Stimulated activated CD8-positive, alpha-beta memory T cell treated with anti-CD3 and anti-CD28 coated beads, Interleukin-4, amount 100 ng/mL, for 48 hours (primary cell): ENCODE results near the gene AKAP6.
"Not testable (repeated sequence)": the region's sequence is repeated elsewhere in the genome, so short reads cannot be mapped to it uniquely, and the experiment has no call there.

Experiments used
- DNase-seq: peaks from one replicate; pipeline ENCODE4 v3.0.0-alpha.2; 2020

Gene AKAP6

DNA sequence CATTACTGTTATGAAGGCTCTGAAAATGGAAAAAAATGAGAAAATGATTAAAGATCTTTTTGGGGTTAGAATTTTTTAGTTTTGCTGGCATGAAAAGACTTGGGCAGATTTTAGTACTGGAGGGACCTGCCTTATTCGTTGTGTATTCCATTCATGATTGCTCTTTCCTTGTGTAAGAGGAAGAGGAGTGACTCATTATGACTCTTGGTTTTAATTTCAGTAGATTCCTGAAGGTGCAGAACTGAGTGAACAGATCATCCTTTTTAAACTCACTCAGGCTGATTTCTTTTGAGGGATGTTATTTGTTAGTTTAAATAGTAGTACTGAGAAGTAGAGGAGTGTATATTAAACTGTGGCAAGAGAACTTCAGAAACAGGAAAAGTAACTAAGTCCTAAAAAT, 41.6 kb downstream of the AKAP6 start:
- no peak for DNase-seq

DNA sequence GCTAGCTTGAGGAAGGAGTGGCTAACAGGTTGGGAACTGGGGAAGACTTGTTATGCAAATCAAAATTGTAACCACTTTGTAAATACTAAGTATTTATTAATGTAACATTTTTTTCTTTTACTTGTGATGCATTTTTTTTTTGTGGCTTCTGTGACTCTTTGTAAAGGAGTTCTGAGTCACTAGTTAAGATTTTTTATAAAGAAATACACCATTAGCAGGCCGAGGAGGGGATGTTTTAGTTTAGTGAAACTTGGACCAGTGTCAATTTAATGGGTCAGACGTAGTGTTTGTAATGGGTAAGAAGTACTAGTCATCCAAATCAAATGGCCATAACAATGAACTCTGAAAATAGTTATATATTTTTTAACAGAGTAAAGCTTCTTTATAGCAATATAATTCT, 43.1 kb downstream of the AKAP6 start:
- no peak for DNase-seq

DNA sequence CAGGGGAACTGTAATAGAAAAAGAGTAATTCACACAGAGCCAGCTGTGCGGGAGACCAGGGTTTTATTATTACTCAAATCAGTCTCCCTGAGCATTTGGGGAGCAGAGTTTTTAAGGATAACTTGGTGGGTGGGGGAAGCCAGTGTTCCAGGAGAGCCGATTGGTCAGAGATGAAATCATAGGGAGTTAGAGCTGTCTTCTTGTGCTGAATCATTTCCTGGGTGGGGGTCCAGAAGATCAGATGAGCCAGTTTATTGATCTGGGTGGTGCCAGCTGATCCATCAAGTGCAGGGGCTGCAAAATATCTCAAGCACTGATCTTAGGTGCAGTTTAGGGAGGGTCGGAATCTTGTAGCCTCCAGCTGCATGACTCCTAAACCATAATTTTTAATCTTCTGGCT, 44.1 kb downstream of the AKAP6 start:
- DNase-seq: not testable (repeated sequence)

DNA sequence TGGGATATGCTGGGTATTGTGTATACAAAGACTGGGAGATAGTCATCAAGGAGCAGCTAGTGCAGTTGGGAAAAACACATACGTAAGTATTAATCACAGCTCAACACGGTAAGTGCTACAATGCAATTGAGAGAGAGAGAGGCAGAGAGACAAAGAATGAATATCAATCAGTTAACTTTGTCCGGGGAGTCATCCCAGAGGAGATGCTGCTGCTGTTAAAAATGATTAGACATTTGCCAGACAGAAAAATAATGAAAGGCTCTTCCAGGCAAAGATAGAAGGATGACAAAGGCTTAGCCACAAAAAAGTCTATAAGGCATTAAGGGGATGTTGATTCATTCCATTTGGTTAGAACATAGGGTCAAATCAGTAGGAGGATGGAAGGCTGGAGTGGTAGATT, 45.1 kb downstream of the AKAP6 start:
- no peak for DNase-seq

DNA sequence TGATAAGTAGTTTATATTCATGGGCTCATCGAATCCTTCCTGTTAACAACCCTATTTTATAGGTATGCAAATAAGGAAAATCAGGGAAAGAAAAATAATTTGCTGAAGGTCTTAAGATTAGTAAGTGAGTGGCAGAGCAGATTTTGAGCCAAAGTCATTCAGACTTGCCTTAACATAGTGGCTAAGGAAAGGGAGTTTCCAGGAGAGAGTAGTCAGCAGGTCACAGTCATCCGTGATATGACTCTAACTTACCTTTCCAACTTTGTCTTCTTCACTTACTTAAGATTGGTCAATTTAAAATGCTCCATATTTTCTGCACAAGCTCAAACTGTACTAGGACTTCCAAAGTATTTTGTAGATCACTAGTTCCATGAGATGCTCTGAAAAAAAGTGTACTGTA, 46.6 kb downstream of the AKAP6 start:
- no peak for DNase-seq

DNA sequence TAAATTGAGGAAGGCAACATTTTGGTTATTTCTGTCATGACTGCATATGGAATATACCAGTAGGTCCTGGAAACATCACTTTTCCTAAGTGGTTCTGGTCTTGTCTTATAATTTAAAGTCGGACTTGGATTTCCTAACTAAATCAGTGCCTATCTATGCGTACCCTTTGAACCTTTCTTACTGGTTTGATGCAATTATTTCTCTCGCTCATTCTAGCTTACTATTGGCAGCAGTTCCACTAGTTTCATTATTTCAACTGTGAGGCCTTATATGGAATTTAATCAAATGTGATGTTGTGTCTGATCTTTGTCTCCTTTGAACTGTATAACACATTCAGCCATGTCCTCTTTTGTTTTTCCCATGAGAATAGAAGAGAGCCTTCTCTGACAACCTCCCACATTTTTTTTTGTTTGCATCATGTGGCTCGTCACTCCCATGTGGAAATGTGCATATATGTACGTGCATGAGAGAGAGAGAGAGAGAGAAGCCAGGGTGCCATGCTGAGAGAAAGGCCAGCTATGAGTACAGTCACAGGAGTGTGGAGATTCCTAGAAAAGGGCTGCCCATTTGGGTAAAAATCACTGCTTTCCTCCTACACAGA, 48.0 kb downstream of the AKAP6 start:
- DNase-seq: no peak

DNA sequence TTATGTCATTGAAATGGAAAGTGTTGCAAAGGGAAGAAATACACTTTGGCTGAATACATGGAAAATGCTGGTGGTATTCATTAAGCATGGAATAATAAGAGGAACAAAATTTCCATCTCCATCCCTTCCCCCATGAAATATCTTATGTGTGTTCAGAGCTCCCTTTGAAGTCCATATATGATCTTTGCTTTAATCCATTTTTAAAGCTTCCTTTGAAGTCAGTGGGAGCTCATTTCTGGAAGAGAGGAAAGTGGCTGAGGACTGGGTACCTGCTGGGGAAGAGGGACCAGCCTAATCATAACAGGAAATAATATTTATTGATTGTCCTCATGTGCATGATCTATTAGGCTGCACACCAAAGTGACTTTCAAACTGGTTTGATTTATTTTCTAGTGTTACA, 49.2 kb downstream of the AKAP6 start:
- no peak for DNase-seq

DNA sequence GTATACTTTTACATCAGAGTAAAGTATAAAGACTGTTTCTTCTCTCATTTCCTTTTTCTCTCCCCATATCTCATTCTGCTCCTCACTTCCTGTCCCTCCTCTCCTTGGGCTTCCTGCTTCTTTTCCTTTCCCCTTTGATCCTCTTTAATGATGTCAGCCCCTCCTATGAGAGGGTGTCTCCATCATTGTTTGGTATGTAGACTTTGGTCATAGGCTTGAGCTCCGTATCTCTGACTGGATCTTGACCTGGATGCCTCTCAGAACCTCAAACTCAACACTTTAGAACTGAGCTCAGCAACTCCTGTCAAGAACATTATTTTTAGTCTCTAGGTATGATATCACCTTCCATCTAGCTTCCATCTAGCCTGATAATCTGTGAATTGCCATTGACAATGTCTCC, 50.3 kb downstream of the AKAP6 start:
- DNase-seq: no peak

DNA sequence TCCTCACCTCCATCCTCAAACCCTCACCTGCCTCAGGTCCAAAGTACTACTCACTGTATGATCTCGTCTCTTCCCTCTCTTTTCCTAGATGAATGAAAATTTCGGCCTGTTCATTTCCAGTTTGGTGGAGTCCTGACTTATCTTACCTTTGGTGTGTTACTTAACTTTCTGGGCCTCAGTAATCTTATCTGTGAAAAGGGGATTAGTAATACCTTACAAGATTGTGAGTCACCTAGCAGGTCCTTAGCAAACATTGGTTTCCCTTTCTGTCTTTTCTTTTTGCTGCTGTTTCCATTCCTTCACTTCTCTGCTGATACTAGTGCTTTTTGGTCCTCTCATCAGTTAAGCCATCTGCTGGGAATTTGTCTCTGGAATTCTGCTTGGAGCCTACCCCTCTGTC, 52.8 kb downstream of the AKAP6 start:
- DNase-seq: no peak

DNA sequence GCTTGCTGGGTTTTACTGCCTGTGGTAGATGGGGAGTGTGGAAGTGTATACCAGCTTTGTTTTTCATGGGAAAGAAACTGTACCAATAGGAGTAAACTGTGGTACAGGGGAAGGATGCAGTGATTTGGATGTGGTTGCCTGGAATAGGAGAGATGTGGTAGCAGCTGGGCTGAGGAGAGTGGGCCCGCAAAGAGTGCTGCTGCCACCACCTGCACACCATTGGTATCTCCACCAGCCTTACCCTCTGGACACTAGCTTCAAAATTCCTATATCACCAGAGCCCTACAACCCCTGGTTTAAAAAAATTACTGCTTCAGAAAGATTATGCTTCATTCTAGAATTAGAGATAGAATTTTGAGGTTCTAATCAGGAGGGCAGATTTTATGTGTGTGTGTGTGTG, 53.6 kb downstream of the AKAP6 start:
- DNase-seq: no peak

DNA sequence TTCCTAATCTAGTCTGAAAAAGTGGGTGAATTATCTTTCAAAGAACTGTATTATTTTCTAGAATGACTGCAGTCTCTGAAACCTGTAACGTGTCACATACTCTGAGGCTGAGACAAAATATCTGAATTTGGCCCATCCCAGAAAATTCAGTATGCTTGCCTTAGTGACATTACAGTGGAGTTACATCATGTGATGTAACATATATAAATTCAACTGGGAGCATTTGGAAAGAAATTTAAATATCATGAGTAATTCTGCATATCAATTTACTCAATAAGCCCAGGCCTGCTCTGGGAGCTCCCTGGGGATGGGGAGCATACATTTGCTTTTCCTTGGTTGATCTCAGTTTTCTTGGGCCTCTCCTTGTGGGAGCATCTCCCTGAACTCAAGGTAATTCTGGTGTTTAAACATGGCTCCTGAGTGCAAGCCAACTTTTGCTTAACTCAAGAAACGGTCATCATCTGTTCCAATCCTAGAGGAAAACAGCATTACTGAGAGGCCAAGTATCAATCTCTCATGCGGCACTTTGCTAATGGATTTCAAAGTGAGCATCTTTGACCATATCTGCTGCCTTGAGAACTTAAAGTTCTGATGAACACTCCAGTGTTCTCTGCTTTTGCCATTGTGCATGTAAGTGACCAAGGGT, 54.4 kb downstream of the AKAP6 start:
- no peak for DNase-seq

DNA sequence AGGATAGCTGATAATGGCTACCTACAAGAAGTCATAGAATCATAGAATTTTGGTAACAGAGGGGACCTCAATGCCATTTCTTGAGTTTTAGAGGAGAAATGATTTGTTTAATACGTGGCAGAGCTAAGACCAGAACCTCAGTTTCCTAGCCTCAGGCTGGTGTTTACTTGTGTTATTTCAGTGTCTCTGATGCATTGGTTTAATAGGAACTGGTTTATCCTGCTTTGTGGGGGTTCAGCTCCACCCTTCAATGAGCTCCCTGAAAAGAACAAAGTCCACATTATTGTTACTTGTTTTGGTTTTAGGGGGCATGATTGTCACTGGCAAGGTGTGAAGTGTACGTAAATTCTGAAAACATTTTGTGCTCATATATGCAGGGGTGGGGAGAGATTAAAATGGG, 55.4 kb downstream of the AKAP6 start:
- no peak for DNase-seq

DNA sequence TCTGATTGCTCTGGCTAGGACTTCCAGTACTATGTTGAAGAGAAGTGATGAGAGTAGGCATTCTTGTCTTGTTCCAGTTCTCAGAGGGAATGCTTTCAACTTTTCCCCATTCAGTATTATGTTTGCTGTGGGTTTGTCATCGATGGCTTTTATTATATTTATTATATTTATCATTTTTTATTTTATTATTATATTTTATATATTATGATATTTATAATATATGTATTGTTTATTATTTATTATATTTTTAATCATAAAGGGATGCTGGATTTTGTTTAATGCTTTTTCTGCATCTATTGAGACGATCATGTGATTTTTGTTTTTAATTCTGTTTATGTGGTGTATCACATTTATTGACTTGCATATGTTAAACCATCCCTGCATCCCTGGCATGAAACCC, 58.2 kb downstream of the AKAP6 start:
- not testable (repeated sequence) for DNase-seq

DNA sequence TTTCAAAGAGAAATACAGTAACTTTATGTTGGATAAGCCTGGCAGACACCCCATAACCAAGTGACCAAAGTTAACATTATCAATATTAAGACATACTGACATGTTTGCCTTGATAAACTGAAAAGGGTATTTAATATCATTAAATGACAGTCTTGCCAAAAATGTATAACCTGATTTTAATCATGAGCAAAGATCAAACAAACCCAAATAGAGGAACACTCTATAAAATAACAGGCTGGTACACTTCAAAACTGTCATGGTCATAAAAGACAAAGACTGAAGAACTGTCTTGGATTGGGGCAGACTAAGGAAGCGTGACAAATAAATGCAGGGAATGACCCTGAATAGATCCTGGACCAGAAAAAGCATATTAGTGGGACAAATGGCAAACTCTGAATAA, 64.0 kb downstream of the AKAP6 start:
- no peak for DNase-seq

DNA sequence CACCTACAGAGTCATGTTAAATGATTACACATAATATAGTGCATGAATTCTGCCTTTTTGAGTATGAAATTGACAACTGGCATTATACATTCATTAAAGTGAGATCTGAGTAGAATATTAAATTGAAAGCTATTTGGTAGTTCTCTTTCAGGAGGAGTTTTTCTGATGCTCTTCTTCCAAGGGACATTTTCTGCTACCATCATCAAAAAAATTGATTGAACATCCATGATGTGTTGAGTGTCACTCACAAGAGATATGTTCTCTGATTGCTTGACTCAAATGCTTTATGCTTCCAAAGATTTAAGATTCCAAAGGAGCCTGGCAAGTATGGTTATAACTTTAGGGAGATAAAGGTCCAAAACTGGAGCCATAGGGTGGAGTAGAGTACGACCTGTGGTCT, 64.9 kb downstream of the AKAP6 start:
- DNase-seq: no peak

DNA sequence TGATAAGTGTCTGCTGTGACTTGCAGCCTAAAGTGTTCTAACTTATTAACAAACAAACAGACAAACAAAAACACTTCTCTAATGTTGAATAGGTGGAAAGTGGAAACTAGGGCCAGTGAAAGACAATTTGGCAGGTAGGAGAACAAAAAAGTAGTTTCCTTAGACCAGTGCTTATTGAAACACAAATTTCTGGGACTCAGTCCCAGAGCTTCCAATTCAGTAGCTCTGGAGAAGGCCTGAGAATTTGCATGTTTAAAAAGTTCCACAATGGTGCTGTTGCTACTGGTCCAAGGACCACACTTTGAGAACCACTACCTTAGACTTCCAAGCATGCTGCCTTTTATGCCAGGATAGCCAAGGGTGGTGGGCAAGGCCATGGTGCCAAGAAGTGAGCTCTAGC, 67.8 kb downstream of the AKAP6 start:
- no peak for DNase-seq

DNA sequence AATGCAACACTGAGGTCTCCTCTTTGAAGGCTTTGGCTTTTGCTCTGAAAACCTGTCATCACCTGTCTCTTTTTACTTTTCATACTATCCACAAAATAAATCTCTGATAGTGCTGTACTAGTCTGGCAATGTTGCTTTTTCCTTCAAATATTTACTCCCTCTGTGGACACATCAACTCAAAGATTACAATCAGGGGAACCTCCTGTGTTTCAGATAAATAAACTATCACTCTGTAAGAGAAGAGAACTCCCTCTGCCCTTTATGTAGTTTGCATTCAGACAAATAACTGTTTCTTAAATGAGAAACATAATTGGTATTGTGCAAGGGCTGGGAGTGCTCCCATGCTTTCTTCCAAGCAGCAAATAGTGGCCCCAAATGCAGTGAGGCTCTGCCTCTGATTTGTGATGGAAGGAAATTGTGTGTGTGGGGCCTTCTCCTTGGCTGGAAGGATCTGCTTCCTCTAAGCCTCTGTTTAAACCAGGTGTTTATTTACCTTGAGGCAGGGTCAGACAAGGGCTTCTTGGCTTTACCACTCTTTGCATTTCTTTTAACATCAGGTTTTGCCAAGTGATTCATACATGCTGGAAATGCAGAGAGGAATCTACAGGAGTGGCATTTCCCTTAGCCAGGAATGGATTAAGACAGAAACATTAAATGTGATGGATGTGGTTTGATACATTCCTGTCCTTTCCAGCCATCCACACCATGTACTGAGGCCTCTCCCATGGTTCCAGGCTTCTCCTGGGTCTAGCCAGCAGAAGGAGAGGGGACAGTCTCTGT, 69.0 kb downstream of the AKAP6 start:
- no peak for DNase-seq

DNA sequence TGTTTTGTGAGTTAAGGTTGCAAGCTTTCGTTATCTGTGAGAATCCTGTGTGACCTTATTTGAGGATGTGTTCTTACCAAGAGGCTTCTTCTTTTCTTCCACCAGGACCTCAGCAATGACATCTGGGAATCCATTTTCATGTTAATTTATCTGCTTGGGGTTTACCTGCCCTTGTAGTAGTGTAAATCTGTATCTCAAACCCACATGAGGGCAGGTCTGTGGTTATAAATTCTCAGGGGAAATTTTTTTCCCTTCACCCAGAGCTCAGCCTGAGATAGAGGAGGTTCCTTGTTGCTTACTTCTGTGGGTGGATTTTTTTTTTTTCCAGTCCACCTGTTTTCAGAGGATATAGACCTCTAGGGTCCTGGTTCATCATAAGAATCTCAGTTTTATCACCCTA, 70.8 kb downstream of the AKAP6 start:
- no peak for DNase-seq

DNA sequence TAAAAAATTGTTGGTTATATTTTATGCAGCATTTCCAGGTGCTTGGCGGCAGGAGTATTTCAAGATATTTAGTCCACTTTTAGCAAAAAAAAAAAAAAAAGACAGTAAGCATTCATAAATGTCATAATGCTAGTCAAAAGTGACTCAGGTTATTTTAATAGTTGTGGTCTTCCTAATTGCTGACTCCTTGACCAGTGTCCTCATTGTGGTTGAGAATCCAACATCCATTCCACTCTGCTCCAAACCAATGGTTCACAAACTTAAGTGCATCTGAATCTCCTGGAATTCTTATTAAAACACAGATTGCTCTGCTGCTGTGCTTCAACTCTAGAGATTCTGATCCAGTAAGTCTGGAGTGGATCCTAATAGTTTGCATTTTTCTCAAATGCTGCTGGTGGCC, 71.4 kb downstream of the AKAP6 start:
- no peak for DNase-seq

DNA sequence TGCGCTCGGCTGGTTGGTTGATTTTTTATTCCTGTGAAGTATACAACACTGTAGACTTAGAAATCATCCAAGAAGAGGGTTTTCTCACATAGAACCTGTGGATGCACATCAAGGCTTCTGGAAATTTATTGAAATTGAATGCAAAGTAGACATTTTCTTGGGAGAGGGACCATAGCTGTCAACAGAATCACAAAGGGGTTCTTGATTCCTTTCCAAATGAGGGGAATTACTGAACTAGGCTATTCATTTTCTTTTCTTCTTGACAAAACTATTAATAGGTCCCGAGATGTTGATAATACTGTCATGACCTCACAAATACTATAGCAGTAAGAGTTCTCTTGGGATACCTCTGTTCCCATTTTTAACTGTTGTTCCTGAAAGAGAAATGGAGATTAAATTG, 73.9 kb downstream of the AKAP6 start:
- DNase-seq: no peak

DNA sequence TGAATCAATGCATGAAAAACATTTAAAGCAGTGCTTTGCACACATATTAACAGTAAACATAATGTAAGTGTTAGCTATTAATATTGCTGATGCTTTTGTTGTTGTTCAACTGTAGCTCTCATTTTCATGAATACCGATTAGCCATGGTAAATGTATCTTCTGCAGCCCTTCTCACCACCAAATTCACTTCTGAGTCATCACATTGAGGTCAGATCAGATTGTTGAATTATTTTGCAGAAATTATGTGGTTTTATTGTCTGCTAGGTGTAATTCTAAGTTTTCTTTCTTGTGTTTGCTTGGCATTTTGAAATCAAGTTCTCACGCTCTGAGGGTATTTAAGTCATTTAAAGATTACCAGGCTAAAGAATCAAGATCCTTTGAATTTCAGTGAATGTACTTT, 74.6 kb downstream of the AKAP6 start:
- no peak for DNase-seq

DNA sequence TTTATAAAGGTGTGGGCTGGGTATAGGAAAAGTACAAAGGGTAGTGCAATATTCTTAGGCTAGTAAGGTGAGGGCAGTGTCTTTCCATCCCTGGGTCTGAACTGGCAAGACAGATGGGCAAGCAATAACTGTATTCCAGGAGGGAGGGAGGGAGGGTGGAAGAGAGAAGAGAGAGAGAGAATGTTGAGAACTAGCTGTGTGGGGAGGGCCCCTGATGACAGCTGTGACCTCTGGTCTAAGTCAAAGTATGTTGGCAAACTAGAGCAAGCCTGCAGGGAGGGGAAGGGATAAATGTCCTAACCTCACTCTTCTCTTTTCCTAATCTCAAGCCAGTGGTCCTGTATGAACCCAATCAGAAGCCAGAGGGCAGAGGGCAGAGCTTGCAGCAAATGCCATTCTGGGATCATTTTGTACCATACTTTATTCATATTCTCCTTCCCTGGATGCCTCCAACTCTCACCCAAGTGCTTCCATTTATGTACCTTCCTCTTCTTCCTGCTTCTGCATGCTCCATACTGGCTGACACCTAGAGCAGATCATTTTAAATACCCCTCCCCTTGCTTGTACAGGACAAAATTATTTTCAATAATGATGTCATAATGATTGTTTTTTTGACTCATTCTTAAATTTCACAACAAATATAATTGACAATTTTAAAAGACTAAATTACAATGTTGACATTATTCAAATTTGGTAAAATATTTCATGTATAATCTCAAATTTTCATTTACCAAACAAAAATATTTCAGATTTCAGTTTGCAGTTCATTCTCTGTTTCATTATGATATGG, 75.9 kb downstream of the AKAP6 start:
- no peak for DNase-seq

DNA sequence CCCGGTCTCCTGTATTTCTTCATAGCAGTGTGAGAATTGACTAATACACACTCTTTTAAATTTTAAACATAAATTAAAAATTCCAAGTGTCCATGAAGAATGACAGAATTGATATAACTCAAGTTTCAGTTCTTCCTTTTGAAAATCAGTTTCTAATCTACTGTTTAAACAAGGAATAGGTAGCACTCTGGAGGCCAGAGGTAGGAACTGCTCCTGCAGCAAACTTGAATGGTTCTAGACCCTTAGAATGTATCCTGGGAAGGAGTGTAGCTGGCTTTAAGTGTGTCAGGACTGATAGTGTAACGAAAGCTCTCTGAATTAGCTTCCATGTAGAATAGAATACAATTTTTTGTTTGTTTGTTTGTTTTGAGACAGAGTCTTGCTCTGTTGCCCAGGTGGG, 76.8 kb downstream of the AKAP6 start:
- no peak for DNase-seq

DNA sequence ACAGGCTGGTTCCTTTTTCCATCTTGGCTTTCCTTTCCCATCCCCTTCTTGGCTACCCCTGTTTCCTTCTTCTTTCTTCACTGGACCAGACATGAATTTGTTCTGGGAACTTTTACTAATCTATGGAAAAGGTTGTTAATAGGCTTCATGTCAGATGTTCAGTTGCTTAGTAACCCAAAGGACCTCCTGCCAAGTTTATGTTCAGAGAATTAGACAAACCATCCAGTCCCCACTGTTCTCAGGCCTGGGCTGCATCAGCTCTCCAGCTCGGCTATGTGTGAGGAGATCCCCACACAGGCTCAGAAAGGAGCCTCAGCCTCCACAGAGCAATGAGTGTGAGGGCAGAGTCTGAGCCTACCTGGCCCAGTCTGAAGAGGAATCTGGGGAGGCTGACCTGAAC, 78.0 kb downstream of the AKAP6 start:
- no peak for DNase-seq
